ENCODE results near the gene MED4.
"Not testable (repeated sequence)": the region's sequence is repeated elsewhere in the genome, so short reads cannot be mapped to it uniquely, and the experiment has no call there.

Gene MED4

GRCh38 chr13:48093588-48093987 lies 1.3 kb downstream of the MED4 start:
- DNase-seq: no peak

GRCh38 chr13:48086272-48086671 lies 8.6 kb downstream of the MED4 start:
- no peak for DNase-seq

- no peak for DNase-seq
Measured at GRCh38 chr13:48081739-48082138, 13.2 kb downstream of the MED4 start.

- DNase-seq: no peak
Measured at GRCh38 chr13:48078251-48078656, 16.6 kb downstream of the MED4 start.

- no peak for DNase-seq
Measured at GRCh38 chr13:48074006-48074405, 20.9 kb downstream of the MED4 start.

GRCh38 chr13:48072787-48073186 lies 22.1 kb downstream of the MED4 start:
- DNase-seq: no peak

GRCh38 chr13:48072304-48072703 lies 22.6 kb downstream of the MED4 start:
- DNase-seq: no peak

GRCh38 chr13:48070942-48071341 lies 24.0 kb downstream of the MED4 start:
- no peak for DNase-seq

GRCh38 chr13:48069573-48069972 lies 25.3 kb downstream of the MED4 start:
- DNase-seq: no peak

GRCh38 chr13:48068952-48069351 lies 26.0 kb downstream of the MED4 start:
- DNase-seq: no peak

- DNase-seq: no peak
Measured at GRCh38 chr13:48068036-48068435, 26.9 kb downstream of the MED4 start.

GRCh38 chr13:48066310-48066989 lies 28.5 kb downstream of the MED4 start:
- no peak for DNase-seq

- not testable (repeated sequence) for DNase-seq
Measured at GRCh38 chr13:48059951-48060350, 35.0 kb downstream of the MED4 start.

- DNase-seq: not testable (repeated sequence)
Measured at GRCh38 chr13:48058536-48058935, 36.4 kb downstream of the MED4 start.

GRCh38 chr13:48055712-48056111 lies 39.2 kb downstream of the MED4 start:
- DNase-seq: no peak

- no peak for DNase-seq
Measured at GRCh38 chr13:48054601-48055000, 40.3 kb downstream of the MED4 start.

GRCh38 chr13:48050550-48050949 lies 44.4 kb downstream of the MED4 start:
- DNase-seq: no peak

GRCh38 chr13:48043789-48044503 lies 51.0 kb downstream of the MED4 start:
- DNase-seq: no peak

- no peak for DNase-seq
Measured at GRCh38 chr13:48042894-48043293, 52.0 kb downstream of the MED4 start.

- DNase-seq: no peak
Measured at GRCh38 chr13:48040896-48041295, 54.0 kb downstream of the MED4 start.

GRCh38 chr13:48040049-48040448 lies 54.9 kb downstream of the MED4 start:
- DNase-seq: no peak

GRCh38 chr13:48038761-48039160 lies 56.1 kb downstream of the MED4 start:
- no peak for DNase-seq

- DNase-seq: peak; percentile 98
Measured at GRCh38 chr13:48037346-48038173, 57.3 kb downstream of the MED4 start, which contains the start of gene NUDT15. Gene NUDT15 (plus strand): TSS chr13:48037726. CDS start chr13:48037747, 21 bp downstream.

- DNase-seq: no peak
Measured at GRCh38 chr13:48029859-48030258, 65.0 kb downstream of the MED4 start.
